Measurements from ENCODE around the gene TMEM150A.
"Not testable (repeated sequence)": the region's sequence is repeated elsewhere in the genome, so short reads cannot be mapped to it uniquely, and the experiment has no call there.

The TMEM150A gene

DNA sequence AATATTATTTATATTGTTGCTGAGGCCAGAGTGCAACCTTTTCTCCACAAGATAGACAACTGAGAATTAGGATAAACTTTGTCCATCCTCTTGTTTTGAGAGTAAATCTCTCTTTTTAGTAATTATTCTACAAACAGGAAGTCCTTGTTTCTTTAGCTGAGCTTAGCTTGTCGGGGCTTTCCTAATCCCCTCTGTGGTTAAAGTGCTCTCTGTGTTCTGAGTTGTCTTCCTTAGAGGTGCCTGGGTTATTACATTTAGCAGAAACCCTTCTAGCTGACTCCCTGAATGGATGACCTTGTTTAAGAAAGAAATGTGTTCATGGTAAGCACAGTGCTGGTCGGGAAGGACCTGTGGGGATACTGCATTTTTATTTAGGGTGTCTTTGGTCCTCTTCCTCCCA is 26.2 kb upstream of the TMEM150A start:
- no peak overlapping the region for H3K4me3 Mint-ChIP-seq

DNA sequence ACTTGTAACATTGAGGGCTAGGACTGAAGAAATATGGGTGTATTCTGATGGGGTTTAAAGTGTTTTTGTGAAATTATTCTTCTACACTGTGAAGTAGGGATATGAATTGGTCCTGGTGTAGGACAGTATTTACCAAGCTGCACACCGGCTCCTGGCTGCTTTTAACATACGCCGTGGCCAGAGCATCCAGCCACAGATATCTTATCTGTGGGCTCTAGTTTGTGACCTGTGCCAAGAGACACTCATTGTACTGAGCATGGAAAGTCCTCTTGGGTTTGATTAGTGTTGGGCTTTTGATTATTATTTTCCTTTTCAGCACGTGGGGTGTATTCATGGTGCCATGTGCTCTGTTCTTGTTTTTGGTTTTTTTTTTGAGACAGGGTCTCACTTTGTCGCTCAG is 21.5 kb upstream of the TMEM150A start:
- no peaks in the 10 kb centered on the region for H3K9me3 Mint-ChIP-seq
- H3K36me3 Mint-ChIP-seq (ENCODE audit: low read depth) = peaks cover 96% of the 10 kb centered on the region
- intact Hi-C loops (cut with micrococcal nuclease) = loop anchor here (10.0 kb wide), 1 partner anchor 501 kb away; no protein-coding TSS in a partner anchor
- H3K27ac Mint-ChIP-seq = no peak overlapping the region
- H3K4me1 Mint-ChIP-seq (ENCODE audit: low read depth) = peaks cover 3% of the 10 kb centered on the region
- no peaks in the 10 kb centered on the region for H3K27me3 Mint-ChIP-seq
- H3K4me3 Mint-ChIP-seq = no peak overlapping the region

More for the DNA sequence above, 26.2 kb upstream of the TMEM150A start:
- Mint-ChIP-seq H3K27ac (no peak overlapping the region), H3K36me3 (ENCODE audit: low read depth) (peaks cover 99% of the 10 kb centered on the region), H3K27me3 (no peaks in the 10 kb centered on the region), H3K9me3 (no peaks in the 10 kb centered on the region), H3K4me1 (ENCODE audit: low read depth) (no peaks in the 10 kb centered on the region)
- intact Hi-C loops (cut with micrococcal nuclease) = loop anchor here (10.0 kb wide), 1 partner anchor 496 kb away; no protein-coding TSS in a partner anchor

DNA sequence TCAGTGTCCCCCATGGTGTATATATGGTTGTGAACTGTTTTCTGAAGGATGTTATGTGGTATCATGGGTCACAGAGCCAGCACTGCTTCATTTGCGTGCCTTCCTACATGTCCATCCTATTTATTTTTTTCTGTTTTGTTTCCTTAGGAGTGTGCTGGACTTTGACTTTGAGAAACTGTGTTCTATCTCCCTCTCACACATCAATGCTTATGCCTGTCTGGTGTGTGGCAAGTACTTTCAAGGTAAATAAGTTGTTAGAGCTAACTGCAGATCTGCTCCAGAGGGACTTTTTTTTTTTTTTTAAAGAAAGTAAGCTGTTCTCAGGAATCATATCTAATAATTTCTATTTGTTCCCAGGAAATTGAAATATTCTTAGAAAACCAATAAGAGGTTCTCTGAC is 18.8 kb upstream of the TMEM150A start:
- no peak overlapping the region for H3K27ac Mint-ChIP-seq
- H3K4me1 Mint-ChIP-seq (ENCODE audit: low read depth) = peaks cover 22% of the 10 kb centered on the region
- H3K9me3 Mint-ChIP-seq = no peaks in the 10 kb centered on the region
- H3K36me3 Mint-ChIP-seq (ENCODE audit: low read depth) = peaks cover 88% of the 10 kb centered on the region
- intact Hi-C loops (cut with micrococcal nuclease) = loop anchor here (10.0 kb wide), 1 partner anchor 503 kb away; no protein-coding TSS in a partner anchor
- no peaks in the 10 kb centered on the region for H3K27me3 Mint-ChIP-seq
- H3K4me3 Mint-ChIP-seq = no peak overlapping the region

DNA sequence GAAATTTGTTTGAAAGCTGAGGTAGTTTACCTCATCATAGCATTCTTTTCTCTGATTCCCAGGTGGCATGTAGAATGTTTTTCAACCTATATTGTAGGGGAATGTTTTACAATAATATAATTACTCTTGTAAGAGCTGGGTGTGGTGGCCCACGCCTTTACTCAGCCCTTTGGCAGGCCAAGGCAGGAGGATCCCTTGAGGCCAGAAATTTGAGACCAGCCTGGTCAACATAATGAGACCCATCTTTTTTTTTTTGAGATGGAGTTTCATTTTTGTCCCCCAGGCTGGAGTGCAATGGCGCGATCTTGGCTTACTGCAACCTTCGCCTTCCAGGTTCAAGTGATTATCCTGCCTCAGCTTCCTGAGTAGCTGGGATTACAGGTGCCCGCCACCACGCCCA is 17.1 kb upstream of the TMEM150A start:
- peaks cover 76% of the 10 kb centered on the region for H3K36me3 Mint-ChIP-seq (ENCODE audit: low read depth)
- intact Hi-C loops (cut with micrococcal nuclease) = loop anchor here (10.0 kb wide), 2 partner anchors 485 to 505 kb away; partner anchors contain the start of genes POLR1A and PTCD3
- H3K27me3 Mint-ChIP-seq = no peaks in the 10 kb centered on the region
- no peak overlapping the region for H3K27ac Mint-ChIP-seq
- H3K9me3 Mint-ChIP-seq = no peaks in the 10 kb centered on the region
- no peak overlapping the region for H3K4me3 Mint-ChIP-seq
- H3K4me1 Mint-ChIP-seq (ENCODE audit: low read depth) = peaks cover 22% of the 10 kb centered on the region

DNA sequence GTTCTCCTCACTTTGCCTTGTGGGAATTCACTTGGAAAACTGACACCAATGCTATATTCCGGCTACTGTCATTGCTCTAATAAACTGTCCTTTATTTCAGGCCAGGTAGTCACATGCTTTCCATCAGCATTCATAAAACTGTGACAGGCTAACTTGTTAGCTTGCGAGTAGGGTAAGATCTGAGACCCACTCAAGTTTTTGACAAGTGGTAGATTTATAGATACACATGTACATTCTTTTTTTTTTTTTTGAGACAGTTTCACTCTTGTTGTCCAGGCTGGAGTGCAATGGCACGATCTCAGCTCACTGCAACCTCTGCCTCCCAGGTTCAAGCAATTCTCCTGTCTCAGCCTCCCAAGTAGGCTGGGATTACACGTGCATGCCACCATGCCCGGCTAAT is 15.2 kb upstream of the TMEM150A start:
- not testable (repeated sequence) for H3K9me3 Mint-ChIP-seq, H3K27me3 Mint-ChIP-seq, H3K4me3 Mint-ChIP-seq
- intact Hi-C loops (cut with micrococcal nuclease) = loop anchor here (2.0 to 10.0 kb wide), 2 partner anchors 15 to 487 kb away; partner anchors contain the start of genes POLR1A, PTCD3 and TMEM150A
- peaks cover 57% of the 10 kb centered on the region for H3K36me3 Mint-ChIP-seq (ENCODE audit: low read depth)
- peaks cover 22% of the 10 kb centered on the region for H3K4me1 Mint-ChIP-seq (ENCODE audit: low read depth)
- H3K27ac Mint-ChIP-seq = peak overlapping the region; percentile 92

DNA sequence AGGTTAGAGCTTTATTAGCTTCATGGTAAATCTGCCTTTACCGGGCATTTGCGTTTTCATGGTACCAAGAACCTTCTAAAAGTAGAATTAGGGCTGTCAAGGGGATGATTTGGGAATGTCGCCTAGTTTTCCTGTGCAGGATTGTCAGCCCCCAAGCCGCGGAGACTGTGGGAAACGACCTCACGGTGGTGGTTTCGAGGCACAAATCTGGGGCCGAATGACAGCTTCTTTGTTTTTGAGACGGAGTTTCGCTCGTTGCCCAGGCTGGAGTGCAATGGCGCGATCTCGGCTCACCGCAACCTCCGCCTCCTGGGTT is 12.9 kb upstream of the TMEM150A start:
- Mint-ChIP-seq H3K9me3 (no peaks in the 10 kb centered on the region), H3K27ac (peak overlapping the region; percentile 92), H3K4me3 (peak overlapping the region; percentile 91), H3K36me3 (ENCODE audit: low read depth) (peaks cover 42% of the 10 kb centered on the region), H3K4me1 (ENCODE audit: low read depth) (peaks cover 24% of the 10 kb centered on the region), H3K27me3 (no peaks in the 10 kb centered on the region)
- intact Hi-C loops (cut with micrococcal nuclease) = loop anchor here (10.0 kb wide), 1 partner anchor 489 kb away; the partner anchor contains the start of genes POLR1A and PTCD3

DNA sequence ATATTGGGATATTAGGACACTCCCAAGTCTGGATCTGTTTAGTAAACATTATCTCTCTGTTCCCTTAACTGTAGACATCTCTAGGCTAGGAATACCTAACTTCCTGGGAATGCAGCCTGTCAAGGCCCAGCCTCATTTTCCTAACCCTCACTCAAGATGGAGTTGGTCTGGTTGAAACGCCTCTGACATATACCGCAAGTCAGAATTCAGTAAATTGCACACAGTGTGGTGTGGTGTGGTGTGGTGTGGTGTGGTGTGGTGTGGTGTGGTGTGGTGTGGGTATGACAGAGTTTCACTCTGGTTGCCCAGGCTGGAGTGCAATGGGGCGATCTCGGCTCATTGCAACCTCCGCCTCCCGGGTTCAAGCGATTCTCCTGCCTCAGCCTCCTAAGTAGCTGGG is 12.3 kb upstream of the TMEM150A start:
- H3K27ac Mint-ChIP-seq = peak overlapping the region; percentile 92
- peaks cover 43% of the 10 kb centered on the region for H3K36me3 Mint-ChIP-seq (ENCODE audit: low read depth)
- not testable (repeated sequence) for H3K9me3 Mint-ChIP-seq, H3K4me3 Mint-ChIP-seq, H3K27me3 Mint-ChIP-seq
- intact Hi-C loops (cut with micrococcal nuclease) = loop anchor here (10.0 kb wide), 1 partner anchor 490 kb away; the partner anchor contains the start of genes POLR1A and PTCD3
- H3K4me1 Mint-ChIP-seq (ENCODE audit: low read depth) = peaks cover 30% of the 10 kb centered on the region

DNA sequence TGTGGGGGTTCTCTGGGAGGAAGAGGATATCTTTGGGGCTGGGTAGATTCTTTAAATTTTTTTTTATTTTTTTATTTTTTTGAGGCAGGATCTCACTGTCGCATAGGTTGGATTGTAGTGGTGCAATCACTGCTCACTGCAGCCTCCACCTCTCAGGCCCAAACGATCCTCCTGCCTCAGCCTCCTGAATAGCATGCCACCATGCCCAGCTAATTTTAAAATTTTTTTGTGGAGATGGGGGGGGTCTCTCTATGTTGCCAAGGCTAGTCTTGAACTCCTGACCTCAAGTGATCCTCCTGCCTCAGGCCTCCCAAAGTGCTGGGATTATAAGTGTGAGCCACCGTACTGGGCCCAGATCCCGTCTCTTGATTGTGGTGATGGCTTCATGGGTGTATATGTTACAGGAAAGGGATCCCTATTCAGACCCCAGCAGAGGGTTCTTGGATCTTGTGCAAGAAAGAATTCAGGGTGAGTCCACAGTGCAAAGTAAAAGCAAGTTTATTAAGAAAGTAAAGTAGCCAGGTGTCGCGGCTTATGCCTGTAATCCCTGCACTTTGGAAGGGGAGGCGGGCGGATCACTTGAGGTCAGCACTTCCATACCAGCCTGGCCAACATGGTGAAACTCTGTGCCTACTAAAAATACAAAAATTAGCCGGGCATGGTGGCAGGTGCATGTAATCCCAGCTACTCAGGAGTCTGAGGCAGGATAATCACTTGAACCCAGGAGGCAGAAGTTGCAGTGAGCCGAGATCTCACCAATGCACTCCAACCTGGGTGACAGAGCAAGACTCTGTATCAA is 11.4 kb upstream of the TMEM150A start:
- H3K9me3 Mint-ChIP-seq = no peaks in the 10 kb centered on the region
- no peaks in the 10 kb centered on the region for H3K27me3 Mint-ChIP-seq
- intact Hi-C loops (cut with micrococcal nuclease) = loop anchor here (10.0 kb wide), 1 partner anchor 491 kb away; the partner anchor contains the start of genes POLR1A and PTCD3
- H3K36me3 Mint-ChIP-seq (ENCODE audit: low read depth) = peaks cover 45% of the 10 kb centered on the region
- no peak overlapping the region for H3K4me3 Mint-ChIP-seq
- no peak overlapping the region for H3K27ac Mint-ChIP-seq
- H3K4me1 Mint-ChIP-seq (ENCODE audit: low read depth) = peaks cover 33% of the 10 kb centered on the region

DNA sequence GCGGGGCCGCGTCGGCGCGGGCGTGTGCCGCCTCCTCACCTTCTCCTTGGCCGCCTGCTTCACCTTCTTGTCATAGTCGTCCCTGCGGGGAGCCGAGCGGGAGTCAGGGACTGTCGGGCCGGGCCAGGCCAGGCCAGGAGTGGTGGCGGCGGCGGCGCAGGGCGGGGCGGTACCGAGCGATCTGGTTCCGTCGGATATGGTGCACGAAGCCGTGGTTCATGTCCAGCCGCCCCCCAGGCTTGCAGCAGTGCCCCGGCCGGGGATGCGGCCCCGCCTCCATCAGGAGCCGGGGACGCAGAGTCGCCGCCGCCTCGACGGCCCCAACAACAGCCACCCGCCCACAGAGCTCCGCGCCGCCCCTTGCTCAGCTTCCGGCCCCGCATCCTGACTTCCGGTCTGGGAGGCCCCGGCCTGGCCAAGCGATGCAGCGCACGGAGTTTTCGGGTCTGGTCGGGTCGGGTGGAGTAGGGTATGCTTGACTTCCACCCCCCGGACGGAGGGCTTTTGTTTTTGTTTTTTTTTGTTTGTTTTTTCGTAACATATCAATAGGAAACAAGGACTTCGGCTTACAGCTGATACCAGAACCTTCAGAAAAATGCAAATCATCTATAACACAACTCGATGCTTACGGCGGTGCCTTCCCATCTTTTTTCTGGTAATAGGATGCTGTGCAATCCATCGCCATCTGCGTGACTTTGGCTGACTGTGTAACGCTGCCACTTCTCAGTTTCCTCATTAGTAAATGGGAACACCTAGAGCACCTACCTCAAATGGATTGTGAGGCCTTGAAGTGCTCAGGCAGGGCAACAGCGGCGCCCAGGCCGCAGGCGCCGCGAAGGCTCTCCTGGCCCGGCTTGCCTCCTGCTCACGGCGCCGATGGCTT is 9.4 kb upstream of the TMEM150A start, which contains the start of gene C2orf68:
Gene C2orf68 (minus strand): TSS at position 362 of the 883 bp plus-strand sequence. CDS start 82 bp downstream, at position 280.
- Mint-ChIP-seq H3K4me1 (ENCODE audit: low read depth) (peaks cover 37% of the 10 kb centered on the region), H3K36me3 (ENCODE audit: low read depth) (peaks cover 54% of the 10 kb centered on the region), H3K27ac (peak within 1 kb of the TSS; percentile 87), H3K9me3 (no peaks in the 10 kb centered on the region), H3K27me3 (no peaks in the 10 kb centered on the region), H3K4me3 (peak within 1 kb of the TSS; percentile 96)
- intact Hi-C loops (cut with micrococcal nuclease) = loop anchor here (10.0 kb wide), 1 partner anchor 493 kb away; the partner anchor contains the start of genes POLR1A and PTCD3

DNA sequence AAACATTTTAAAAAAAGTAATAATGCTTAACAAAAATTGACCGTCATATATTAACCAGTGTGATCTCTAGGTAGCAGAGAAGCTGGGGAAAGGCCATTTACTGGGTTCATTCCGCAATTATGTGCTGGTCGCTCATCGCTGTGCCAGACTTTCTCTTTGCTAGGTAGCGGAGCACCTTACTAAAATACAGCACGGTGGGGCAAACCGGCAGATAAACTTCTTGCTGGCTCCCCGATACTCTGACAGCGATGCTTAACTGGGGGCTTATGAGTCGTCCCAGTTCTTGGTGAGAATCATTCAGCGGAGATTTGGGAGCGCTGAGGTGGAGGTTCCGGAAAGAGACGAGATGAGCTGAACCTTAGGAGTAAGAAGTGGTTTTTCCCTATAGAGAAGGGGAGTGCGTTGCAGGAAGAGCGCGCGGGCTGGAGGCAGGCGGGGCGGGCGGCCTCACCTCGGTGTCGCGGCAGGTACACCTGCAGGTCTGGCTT is 8.8 kb upstream of the TMEM150A start:
- Mint-ChIP-seq H3K4me1 (ENCODE audit: low read depth) (peaks cover 38% of the 10 kb centered on the region), H3K36me3 (ENCODE audit: low read depth) (peaks cover 53% of the 10 kb centered on the region), H3K27ac (peak overlapping the region; percentile 87), H3K4me3 (peak overlapping the region; percentile 96), H3K9me3 (no peaks in the 10 kb centered on the region), H3K27me3 (no peaks in the 10 kb centered on the region)
- intact Hi-C loops (cut with micrococcal nuclease) = loop anchor here (10.0 kb wide), 1 partner anchor 494 kb away; the partner anchor contains the start of genes POLR1A and PTCD3

DNA sequence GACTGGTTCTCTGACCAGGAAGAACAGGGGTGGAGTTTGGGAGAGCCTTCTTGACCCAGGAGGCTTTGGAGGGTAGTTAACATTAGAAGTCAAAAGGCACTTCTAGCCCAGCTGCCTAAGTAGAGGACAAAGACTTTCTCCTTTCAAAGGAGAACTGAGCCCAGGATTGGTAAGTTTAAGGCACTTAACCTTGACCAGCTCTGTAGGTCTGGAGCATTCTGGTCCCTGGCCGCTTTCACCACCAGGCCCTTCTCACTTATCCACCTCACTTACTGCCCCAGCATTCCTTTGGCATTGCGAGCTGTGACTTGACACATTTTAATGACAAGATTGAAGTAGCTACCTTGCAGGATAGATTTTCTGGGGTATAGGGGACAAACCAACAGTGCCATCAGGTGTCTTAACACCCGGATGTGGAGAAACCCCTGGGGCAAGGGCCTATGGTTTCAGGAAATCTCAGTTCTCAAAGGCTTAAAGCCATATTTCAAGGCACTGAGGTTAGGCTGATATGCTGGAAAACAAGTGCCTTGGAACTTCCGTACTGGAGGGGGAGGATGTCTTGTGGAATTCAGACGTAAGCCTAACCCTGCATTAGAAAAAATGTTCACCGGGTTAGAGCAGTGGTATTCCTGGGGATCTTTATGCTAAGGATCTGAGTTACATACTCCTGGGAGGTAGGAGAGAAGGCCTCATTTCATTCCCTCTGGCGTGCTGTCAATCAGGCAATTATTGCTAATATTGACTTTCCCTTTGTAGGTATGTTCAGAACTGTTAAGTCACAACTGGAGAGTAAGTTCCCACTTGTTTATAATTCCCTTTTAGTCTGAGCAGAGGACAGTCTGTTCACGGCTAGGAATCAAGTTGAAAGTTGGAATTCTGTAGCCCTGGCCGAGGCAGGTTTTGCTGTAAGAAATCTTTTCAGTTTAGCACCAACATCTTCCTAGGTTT is 5.0 kb upstream of the TMEM150A start:
- Mint-ChIP-seq H3K27me3 (no peaks in the 10 kb centered on the region), H3K9me3 (no peaks in the 10 kb centered on the region), H3K36me3 (ENCODE audit: low read depth) (peaks cover 63% of the 10 kb centered on the region), H3K4me1 (ENCODE audit: low read depth) (peaks cover 69% of the 10 kb centered on the region), H3K27ac (no peak overlapping the region), H3K4me3 (no peak overlapping the region)
- intact Hi-C loops (cut with micrococcal nuclease) = no loop called here

DNA sequence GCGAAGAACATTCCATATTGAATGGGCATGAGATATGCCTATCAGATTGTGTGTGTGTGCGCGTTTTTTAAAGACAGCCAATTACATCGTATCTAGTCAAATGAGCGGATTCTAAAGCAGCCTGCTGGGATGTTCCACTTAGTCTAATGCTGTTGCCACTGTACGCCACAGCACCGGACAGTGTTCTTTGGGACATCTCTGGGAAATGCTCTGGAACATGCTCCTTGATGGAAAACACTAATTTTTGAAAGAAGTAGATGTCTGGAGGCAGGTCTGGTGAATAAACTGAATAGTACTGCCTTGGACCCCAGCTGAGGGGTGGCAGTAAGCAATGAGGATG is 3.6 kb upstream of the TMEM150A start:
- Mint-ChIP-seq H3K4me3 (no peak overlapping the region), H3K27ac (no peak overlapping the region), H3K4me1 (ENCODE audit: low read depth) (peaks cover 78% of the 10 kb centered on the region), H3K36me3 (ENCODE audit: low read depth) (peaks cover 69% of the 10 kb centered on the region), H3K9me3 (no peaks in the 10 kb centered on the region), H3K27me3 (no peaks in the 10 kb centered on the region)
- intact Hi-C loops (cut with micrococcal nuclease) = no loop called here

Data from dendritic cell treated with granulocyte-macrophage colony-stimulating factor and Interleukin-4, amounts not matched to agents 40 ng/mL and 50 ng/mL, for 4 days (primary cell).